C4-2B (cell line): ENCODE data around the gene PTPN2.
"Not testable (repeated sequence)": the region's sequence is repeated elsewhere in the genome, so short reads cannot be mapped to it uniquely, and the experiment has no call there.

Source experiments
- H3K27ac ChIP-seq: fragments of 450-650 bp; 2 replicates; pipeline ENCODE4 v1.5.1; 2017
- ZFX ChIP-seq: fragments of 450-650 bp; IDR thresholded peaks from 2 replicates; pipeline ENCODE4 v1.6.1; 2017
- TF ChIP-seq, protein P1 (sequence below): fragments of 450-650 bp; conservative IDR thresholded peaks from 2 replicates; pipeline ENCODE4 v1.5.1; 2017; ENCODE audit warnings: mild to moderate bottlenecking

Gene PTPN2

DNA sequence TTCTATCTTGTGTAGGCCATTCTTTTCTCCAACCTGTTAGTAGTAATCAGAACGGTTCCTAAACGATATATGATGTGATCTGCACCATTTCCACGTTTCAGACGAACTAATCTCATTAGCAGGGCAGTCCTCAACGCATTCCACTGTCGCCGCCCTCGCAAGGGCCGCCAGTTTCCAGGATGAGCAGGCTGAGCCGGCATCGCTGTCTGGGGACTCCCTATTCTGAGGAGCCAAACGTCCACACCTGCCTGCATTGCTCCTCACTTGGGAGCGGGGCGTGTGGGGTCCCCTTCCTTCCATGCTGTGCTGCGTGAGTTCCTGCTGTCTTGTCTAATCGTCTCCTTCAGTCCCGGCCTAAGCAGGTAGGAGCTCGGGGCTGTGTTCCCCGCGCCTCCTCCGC lies 104.6 kb downstream of the PTPN2 start:
- H3K27ac ChIP-seq, result no peak overlapping the region
- TF ChIP-seq, protein P1, sequence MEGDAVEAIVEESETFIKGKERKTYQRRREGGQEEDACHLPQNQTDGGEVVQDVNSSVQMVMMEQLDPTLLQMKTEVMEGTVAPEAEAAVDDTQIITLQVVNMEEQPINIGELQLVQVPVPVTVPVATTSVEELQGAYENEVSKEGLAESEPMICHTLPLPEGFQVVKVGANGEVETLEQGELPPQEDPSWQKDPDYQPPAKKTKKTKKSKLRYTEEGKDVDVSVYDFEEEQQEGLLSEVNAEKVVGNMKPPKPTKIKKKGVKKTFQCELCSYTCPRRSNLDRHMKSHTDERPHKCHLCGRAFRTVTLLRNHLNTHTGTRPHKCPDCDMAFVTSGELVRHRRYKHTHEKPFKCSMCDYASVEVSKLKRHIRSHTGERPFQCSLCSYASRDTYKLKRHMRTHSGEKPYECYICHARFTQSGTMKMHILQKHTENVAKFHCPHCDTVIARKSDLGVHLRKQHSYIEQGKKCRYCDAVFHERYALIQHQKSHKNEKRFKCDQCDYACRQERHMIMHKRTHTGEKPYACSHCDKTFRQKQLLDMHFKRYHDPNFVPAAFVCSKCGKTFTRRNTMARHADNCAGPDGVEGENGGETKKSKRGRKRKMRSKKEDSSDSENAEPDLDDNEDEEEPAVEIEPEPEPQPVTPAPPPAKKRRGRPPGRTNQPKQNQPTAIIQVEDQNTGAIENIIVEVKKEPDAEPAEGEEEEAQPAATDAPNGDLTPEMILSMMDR, result no peak
- TF ChIP-seq ZFX, result no peak

DNA sequence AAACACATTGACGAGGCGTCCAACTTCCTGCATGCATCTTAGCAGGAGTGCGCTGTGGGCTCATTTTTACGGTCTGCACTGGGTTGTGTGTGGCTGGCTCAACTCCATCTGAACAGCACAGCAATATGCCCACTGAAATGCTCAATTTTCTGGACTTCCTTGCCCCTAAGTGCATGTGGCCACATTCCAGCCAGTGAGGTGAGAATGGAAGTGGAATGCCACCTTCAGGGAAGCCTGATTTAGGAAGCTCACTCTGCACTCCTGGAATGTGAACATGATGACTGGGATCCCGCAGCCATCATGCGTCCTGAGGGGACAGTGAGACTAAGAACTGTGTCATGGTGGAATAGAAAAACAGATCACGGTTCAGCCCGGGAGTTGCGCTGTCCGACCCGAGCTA lies 105.0 kb downstream of the PTPN2 start:
- H3K27ac ChIP-seq, result no peak overlapping the region
- no peak for TF ChIP-seq ZFX
- TF ChIP-seq, protein P1, result no peak

DNA sequence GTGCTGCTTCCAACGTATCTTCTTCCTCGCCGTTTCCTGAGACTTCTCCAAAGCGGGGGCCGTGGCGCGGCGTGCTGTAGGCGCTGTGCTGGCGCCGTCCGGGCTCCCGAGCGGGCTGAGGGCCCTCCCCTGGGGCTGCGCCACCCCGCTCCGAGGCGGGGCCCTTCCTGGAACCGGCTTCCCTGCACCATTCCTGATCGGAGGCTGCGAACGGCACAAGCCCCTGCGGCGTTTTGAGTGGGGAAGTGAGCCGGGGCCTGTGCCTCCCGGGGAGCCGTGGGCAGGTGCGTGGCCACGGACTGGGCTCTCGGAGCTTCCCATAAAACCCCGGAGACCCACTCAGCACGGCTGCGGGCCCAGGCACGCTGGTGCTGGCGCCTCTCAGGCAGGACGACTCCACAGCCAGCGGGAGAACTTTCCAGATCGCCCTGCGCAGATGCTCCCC lies 106.5 kb downstream of the PTPN2 start:
- TF ChIP-seq ZFX, result no peak
- TF ChIP-seq, protein P1, result no peak
- H3K27ac ChIP-seq, result no peak overlapping the region

DNA sequence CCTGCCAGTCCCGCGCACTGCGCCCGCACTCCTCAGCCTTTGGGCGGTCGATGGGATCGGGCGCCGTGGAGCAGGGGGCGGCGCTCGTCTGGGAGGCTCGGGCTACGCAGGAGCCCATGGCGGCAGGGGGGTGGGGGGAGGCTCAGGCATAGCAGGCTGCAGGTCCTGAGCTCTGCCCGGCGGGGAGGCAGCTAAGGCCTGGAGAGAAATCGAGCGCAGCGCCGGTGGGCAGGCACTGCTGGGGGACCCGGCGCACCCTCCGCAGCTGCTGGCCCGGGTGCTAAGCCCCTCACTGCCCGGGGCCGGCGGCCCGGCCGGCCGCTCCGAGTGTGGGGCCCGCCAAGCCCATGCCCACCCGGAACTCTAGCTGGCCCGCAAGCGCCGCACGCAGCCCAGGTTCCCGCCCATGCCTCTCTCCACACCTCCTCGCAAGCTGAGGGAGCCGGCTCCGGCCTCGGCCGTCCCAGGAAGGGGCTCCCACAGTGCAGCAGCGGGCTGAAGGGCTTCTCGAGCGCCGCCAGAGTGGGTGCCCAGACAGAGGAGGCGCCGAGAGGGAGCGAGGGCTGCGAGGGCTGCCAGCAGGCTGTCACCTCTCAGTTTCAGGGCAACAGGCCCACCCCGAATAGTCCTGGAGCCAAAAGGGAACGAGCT lies 107.1 kb downstream of the PTPN2 start:
- TF ChIP-seq, protein P1, result no peak
- TF ChIP-seq ZFX, result no peak
- H3K27ac ChIP-seq, result no peak overlapping the region

DNA sequence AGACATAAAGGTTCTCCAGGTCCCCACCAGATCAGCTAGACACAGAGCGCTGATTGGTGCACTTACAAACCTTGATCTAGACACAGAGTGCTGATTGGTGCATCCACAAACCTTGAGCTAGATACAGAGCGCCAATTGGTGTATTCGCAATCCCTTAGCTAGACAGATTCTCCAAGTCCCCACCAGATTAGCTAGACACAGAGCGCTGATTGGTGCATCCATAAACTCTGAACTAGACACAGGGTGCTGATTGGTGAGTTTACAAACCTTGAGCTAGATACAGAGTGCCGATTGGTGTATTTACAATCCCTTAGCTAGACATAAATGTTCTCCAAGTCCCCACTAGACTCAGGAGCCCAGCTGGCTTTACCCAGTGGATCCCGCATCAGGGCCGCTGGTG lies 107.6 kb downstream of the PTPN2 start:
- H3K27ac ChIP-seq, result not testable (repeated sequence)

DNA sequence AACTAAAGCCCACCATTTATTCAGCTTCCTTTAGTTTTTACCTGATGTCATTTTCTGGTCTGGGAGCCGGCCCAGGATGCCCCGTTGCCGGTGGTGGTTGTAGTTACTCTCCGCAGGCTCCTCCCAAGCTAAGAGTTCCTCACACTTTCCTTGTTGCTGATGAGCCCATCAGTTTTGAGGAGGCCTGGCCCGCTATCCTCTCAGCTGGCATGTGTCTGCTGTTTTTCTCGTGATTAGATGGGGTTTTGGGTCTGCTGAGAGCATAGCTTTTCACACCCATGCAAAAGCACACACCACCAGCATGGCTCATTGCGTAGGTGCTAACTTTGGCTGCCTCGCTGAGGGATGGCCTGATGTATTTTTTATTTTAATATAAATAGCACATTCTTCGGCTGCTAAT lies 109.1 kb downstream of the PTPN2 start:
- TF ChIP-seq ZFX, result no peak
- TF ChIP-seq, protein P1, result no peak
- no peak overlapping the region for H3K27ac ChIP-seq

DNA sequence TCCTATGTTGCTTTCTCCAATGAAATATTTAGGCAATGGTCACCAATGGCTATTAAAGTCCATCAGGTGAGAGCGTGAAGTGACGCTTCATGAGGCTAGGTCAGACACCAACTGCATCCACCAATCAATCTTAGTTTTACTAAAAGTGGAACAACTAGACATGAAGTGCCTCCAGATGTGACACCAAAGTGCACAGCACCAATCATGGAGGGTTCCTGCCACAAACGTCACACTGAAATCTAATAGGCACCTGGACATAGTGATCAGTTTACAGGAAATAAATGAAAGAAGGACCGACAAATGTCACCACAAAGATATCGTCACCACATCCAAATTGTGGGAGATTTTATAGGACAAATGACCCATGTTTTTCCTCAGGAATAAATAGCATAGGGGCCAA lies 110.7 kb downstream of the PTPN2 start:
- no peak for TF ChIP-seq ZFX
- TF ChIP-seq, protein P1, result no peak
- H3K27ac ChIP-seq, result no peak overlapping the region

DNA sequence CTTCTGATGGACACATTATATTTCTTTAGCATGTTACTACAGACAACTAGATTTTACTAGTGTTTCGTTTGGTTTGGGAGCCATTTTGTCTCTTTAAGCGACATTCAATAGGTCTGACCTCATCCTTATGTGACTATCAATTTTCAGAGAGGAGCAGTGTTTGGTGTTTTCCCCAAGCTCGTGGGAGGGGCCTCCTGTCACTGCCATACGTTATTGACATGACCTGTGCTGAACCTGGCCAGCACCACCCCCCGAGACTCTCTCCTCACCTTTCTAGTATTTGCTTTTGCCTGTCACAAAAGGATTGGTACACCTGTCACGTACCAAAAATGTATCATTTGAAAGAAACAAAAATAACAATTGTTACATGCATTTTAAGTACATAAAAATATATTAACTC lies 111.9 kb downstream of the PTPN2 start:
- H3K27ac ChIP-seq, result no peak overlapping the region
- TF ChIP-seq, protein P1, result no peak
- TF ChIP-seq ZFX, result no peak
